ENCODE measurements around the gene KCNA1.

DNA sequence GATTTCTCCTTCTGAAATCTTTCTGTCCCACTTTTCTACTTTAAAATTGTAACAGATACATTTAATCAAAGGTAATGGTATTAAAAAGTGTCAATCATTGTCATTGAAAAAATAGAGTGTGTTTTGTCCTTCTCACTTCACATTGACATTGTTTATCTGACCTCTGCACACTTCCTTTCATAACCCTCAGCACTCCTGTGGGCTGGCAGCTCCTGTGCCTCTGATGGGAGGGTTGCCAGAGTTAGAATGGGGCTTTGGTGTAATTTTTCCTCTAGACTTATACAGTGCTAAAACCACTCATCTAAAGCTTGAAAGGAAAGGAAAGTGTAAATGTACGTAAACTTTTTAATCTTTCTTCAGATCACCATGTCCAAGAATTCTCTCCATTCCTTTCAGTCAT is 23.7 kb downstream of the KCNA1 start:
- TF ChIP-seq, protein P1, sequence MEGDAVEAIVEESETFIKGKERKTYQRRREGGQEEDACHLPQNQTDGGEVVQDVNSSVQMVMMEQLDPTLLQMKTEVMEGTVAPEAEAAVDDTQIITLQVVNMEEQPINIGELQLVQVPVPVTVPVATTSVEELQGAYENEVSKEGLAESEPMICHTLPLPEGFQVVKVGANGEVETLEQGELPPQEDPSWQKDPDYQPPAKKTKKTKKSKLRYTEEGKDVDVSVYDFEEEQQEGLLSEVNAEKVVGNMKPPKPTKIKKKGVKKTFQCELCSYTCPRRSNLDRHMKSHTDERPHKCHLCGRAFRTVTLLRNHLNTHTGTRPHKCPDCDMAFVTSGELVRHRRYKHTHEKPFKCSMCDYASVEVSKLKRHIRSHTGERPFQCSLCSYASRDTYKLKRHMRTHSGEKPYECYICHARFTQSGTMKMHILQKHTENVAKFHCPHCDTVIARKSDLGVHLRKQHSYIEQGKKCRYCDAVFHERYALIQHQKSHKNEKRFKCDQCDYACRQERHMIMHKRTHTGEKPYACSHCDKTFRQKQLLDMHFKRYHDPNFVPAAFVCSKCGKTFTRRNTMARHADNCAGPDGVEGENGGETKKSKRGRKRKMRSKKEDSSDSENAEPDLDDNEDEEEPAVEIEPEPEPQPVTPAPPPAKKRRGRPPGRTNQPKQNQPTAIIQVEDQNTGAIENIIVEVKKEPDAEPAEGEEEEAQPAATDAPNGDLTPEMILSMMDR (IDR thresholded peaks at IDR 0.05 in 4 of 5, conservative IDR thresholded peaks at IDR 0.05 in 1 of 5) = no peak
- no peak for TF ChIP-seq POLR2A (IDR thresholded peaks at IDR 0.05)
